Right lobe of liver (tissue), 4 donors: ENCODE data around the gene TMUB2.

Experiments used
- CTCF ChIP-seq, 4 donors: fragments of 200-600 bp in 3 of 4; fragments of 450-650 bp in 1 of 4; IDR thresholded peaks; one replicate each; pipeline versions ENCODE4 v1.5.1 to v1.8.0; 2016 to 2022; ENCODE audit warnings: antibody characterized with exemption in 4 of 4, mild to moderate bottlenecking in 2 of 4
- POLR2A ChIP-seq: fragments of 450-650 bp; IDR thresholded peaks from one replicate; pipeline ENCODE4 v1.6.1; 2017; ENCODE audit warnings: antibody characterized with exemption, mild to moderate bottlenecking
- donor health status: DM: no; HTN: no; CAD: no.
- donor health status: DM: no; HTN: no; CAD: no.
- donor health status: DM: no; HTN: yes; CAD: no.

DNA sequence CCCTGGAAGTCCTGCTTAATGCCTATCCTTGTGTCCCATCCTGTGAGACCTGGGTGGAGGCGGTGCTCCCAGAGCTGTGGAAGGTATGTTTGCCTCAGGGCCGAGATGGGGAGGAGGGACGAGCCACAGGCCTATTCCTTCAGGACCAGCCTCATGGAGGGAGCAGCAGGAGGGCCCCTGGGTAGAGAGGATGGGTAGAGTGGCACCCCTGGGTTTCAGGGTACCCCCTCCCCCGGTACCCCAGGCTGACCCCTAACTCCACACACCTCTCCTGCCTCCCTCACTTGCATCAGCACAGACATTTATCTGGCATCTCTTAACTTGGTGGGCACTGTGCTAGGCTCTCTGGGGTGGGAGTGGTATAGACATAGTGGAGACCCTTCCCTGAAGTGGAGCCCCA is 9.1 kb upstream of the TMUB2 start:
- TF ChIP-seq POLR2A = no peak
- TF ChIP-seq CTCF (IDR thresholded peaks at IDR 0.05) = no peak
